Activated naive CD8-positive, alpha-beta T cell treated with anti-CD3 and anti-CD28 coated beads, Interleukin-2, amount 50 U/mL, for 24 hours (primary cell): Measurements from ENCODE around the gene NPHP3.

ENCODE experiments used
- ATAC-seq: fragments of 150-1000 bp; cut with Tn5 transposase; one replicate; pipeline ENCODE4 v1.10.0; 2021
- DNase-seq: peaks from one replicate; pipeline ENCODE4 v3.0.0; 2021
- H3K27ac Mint-ChIP-seq: one replicate; pipeline ENCODE4 v1.8.0; 2021; ENCODE audit warnings: mild to moderate bottlenecking, mixed read lengths
- H3K27me3 Mint-ChIP-seq: one replicate; pipeline ENCODE4 v1.8.0; 2021; ENCODE audit warnings: mixed read lengths
- H3K36me3 Mint-ChIP-seq: one replicate; pipeline ENCODE4 v1.8.0; 2021; ENCODE audit warnings: low read depth, mixed read lengths
- H3K4me1 Mint-ChIP-seq: one replicate; pipeline ENCODE4 v1.8.0; 2021; ENCODE audit warnings: mixed read lengths
- H3K4me3 Mint-ChIP-seq: one replicate; pipeline ENCODE4 v1.8.0; 2021; ENCODE audit warnings: mild to moderate bottlenecking, moderate library complexity, mixed read lengths
- H3K9me3 Mint-ChIP-seq: one replicate; pipeline ENCODE4 v1.8.0; 2021; ENCODE audit warnings: mixed read lengths

Gene NPHP3

GRCh38 chr3:132716372-132716771 lies 5.8 kb downstream of the NPHP3 start:
- no peak overlapping the region for H3K4me3 Mint-ChIP-seq
- H3K4me1 Mint-ChIP-seq: peaks cover 35% of the 10 kb centered on the region
- H3K27me3 Mint-ChIP-seq: no peaks in the 10 kb centered on the region
- no peaks in the 10 kb centered on the region for H3K9me3 Mint-ChIP-seq
- DNase-seq (no peak), ATAC-seq (no peak)
- peaks cover 22% of the 10 kb centered on the region for H3K36me3 Mint-ChIP-seq
- H3K27ac Mint-ChIP-seq: no peak overlapping the region

- H3K9me3 Mint-ChIP-seq: no peaks in the 10 kb centered on the region
- no peak for ATAC-seq
- H3K4me1 Mint-ChIP-seq: peaks cover 20% of the 10 kb centered on the region
- H3K27ac Mint-ChIP-seq: no peak overlapping the region
- H3K27me3 Mint-ChIP-seq: no peaks in the 10 kb centered on the region
- H3K36me3 Mint-ChIP-seq: peaks cover 23% of the 10 kb centered on the region
- DNase-seq: no peak
- no peak overlapping the region for H3K4me3 Mint-ChIP-seq
Measured at GRCh38 chr3:132713977-132714727, 8.1 kb downstream of the NPHP3 start.

- ATAC-seq (no peak), DNase-seq (no peak)
- H3K9me3 Mint-ChIP-seq: no peaks in the 10 kb centered on the region
- no peak overlapping the region for H3K4me3 Mint-ChIP-seq
- H3K4me1 Mint-ChIP-seq: peaks cover 3% of the 10 kb centered on the region
- no peak overlapping the region for H3K27ac Mint-ChIP-seq
- no peaks in the 10 kb centered on the region for H3K27me3 Mint-ChIP-seq
- H3K36me3 Mint-ChIP-seq: peaks cover 27% of the 10 kb centered on the region
Measured at GRCh38 chr3:132710311-132710710, 11.9 kb downstream of the NPHP3 start.

- DNase-seq (no peak), ATAC-seq (no peak)
- H3K36me3 Mint-ChIP-seq: peaks cover 27% of the 10 kb centered on the region
- H3K27ac Mint-ChIP-seq: no peak overlapping the region
- no peaks in the 10 kb centered on the region for H3K4me1 Mint-ChIP-seq
- no peaks in the 10 kb centered on the region for H3K9me3 Mint-ChIP-seq
- no peak overlapping the region for H3K4me3 Mint-ChIP-seq
- no peaks in the 10 kb centered on the region for H3K27me3 Mint-ChIP-seq
Measured at GRCh38 chr3:132709761-132710160, 12.4 kb downstream of the NPHP3 start.

DNA sequence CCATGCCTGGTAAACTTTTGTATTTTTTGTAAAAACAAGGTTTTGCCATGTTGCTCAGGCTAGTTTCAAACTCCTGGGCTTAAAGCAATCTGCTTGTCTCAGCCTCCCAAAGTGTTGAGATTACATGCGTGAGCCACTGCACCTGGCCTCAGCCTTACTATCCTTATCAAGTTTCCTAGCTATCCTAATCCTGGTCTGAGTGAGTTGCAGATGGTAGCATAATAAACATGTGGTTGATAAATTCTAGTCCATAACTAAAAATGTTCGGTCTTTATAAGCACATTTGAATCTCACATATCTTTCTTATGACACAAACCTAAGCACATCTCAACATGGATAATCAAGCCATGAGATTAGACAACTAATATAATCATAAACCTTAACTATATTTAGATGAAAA lies 18.5 kb downstream of the NPHP3 start:
- Mint-ChIP-seq H3K4me1 (no peaks in the 10 kb centered on the region), H3K27me3 (no peaks in the 10 kb centered on the region), H3K9me3 (no peaks in the 10 kb centered on the region), H3K27ac (no peak overlapping the region), H3K36me3 (peaks cover 34% of the 10 kb centered on the region), H3K4me3 (no peak overlapping the region)
- DNase-seq (no peak), ATAC-seq (no peak)

DNA sequence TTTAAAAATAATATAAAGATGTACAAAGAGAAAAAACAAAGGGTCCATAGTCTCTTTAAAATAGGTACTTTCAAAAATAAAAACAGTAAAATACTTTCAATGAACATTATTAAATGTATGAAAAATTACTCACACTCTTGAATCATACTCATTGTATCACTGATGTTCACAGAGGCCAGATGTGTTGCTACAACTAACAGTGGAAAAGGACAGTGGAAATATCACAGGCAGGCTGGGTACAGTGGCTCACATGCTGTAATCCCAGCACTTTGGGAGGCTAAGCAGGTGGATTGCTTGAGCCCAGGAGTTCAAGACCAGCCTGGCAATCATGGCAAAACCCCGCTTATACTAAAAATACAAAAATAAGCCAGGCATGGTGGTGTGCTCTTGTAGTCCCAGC lies 26.8 kb downstream of the NPHP3 start:
- ATAC-seq (no peak), DNase-seq (no peak)
- H3K4me1 Mint-ChIP-seq: peaks cover 2% of the 10 kb centered on the region
- H3K27ac Mint-ChIP-seq: peak overlapping the region; percentile 25
- no peak overlapping the region for H3K4me3 Mint-ChIP-seq
- H3K27me3 Mint-ChIP-seq: no peaks in the 10 kb centered on the region
- peaks cover 22% of the 10 kb centered on the region for H3K36me3 Mint-ChIP-seq
- no peaks in the 10 kb centered on the region for H3K9me3 Mint-ChIP-seq

DNA sequence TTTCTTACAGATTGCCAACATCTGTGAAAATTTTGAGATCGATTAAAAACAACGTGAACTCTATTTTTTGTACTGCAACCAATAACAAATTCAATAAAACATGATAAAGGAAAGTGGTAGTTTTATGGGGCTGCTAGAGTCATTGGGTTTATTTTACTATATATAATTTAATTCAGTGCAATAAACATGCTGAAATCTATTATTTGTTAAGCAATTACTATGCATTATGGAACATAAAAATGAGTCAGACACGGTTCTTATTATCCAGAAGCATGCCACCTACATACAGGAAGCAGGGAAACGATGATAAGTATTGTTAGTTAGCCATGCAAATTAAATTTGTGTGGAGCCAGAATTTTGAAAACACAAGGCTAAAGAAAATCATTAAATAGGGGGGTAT lies 27.2 kb downstream of the NPHP3 start:
- no peak overlapping the region for H3K27ac Mint-ChIP-seq
- no peaks in the 10 kb centered on the region for H3K9me3 Mint-ChIP-seq
- H3K4me3 Mint-ChIP-seq: no peak overlapping the region
- H3K4me1 Mint-ChIP-seq: peaks cover 2% of the 10 kb centered on the region
- DNase-seq: no peak
- no peak for ATAC-seq
- H3K36me3 Mint-ChIP-seq: peaks cover 24% of the 10 kb centered on the region
- H3K27me3 Mint-ChIP-seq: no peaks in the 10 kb centered on the region

- DNase-seq (no peak), ATAC-seq (no peak)
- Mint-ChIP-seq H3K4me1 (peaks cover 2% of the 10 kb centered on the region), H3K27me3 (no peaks in the 10 kb centered on the region), H3K36me3 (peaks cover 18% of the 10 kb centered on the region), H3K4me3 (no peak overlapping the region), H3K9me3 (no peaks in the 10 kb centered on the region), H3K27ac (no peak overlapping the region)
Measured at GRCh38 chr3:132690040-132690439, 32.2 kb downstream of the NPHP3 start.

GRCh38 chr3:132682201-132682600 lies 40.0 kb downstream of the NPHP3 start:
- Mint-ChIP-seq H3K4me1 (no peaks in the 10 kb centered on the region), H3K27me3 (no peaks in the 10 kb centered on the region), H3K36me3 (peaks cover 22% of the 10 kb centered on the region), H3K27ac (no peak overlapping the region), H3K9me3 (no peaks in the 10 kb centered on the region), H3K4me3 (no peak overlapping the region)
- DNase-seq (no peak), ATAC-seq (no peak)

- H3K27me3 Mint-ChIP-seq: no peaks in the 10 kb centered on the region
- peaks cover 23% of the 10 kb centered on the region for H3K36me3 Mint-ChIP-seq
- ATAC-seq: no peak
- no peak overlapping the region for H3K27ac Mint-ChIP-seq
- no peak overlapping the region for H3K4me3 Mint-ChIP-seq
- no peaks in the 10 kb centered on the region for H3K9me3 Mint-ChIP-seq
- no peak for DNase-seq
- H3K4me1 Mint-ChIP-seq: no peaks in the 10 kb centered on the region
Measured at GRCh38 chr3:132681421-132681820, 40.8 kb downstream of the NPHP3 start.

- Mint-ChIP-seq H3K9me3 (no peaks in the 10 kb centered on the region), H3K27ac (peak overlapping the region; percentile 9), H3K4me1 (no peaks in the 10 kb centered on the region), H3K36me3 (peaks cover 32% of the 10 kb centered on the region), H3K27me3 (no peaks in the 10 kb centered on the region), H3K4me3 (no peak overlapping the region)
- ATAC-seq (no peak), DNase-seq (no peak)
Measured at GRCh38 chr3:132679911-132680310, 42.3 kb downstream of the NPHP3 start.

- DNase-seq (no peak), ATAC-seq (no peak)
- Mint-ChIP-seq H3K4me1 (no peaks in the 10 kb centered on the region), H3K9me3 (no peaks in the 10 kb centered on the region), H3K4me3 (no peak overlapping the region), H3K27me3 (no peaks in the 10 kb centered on the region), H3K36me3 (peaks cover 35% of the 10 kb centered on the region), H3K27ac (no peak overlapping the region)
Measured at GRCh38 chr3:132675408-132675807, 46.8 kb downstream of the NPHP3 start.

- H3K36me3 Mint-ChIP-seq: peaks cover 23% of the 10 kb centered on the region
- no peaks in the 10 kb centered on the region for H3K9me3 Mint-ChIP-seq
- H3K27ac Mint-ChIP-seq: no peak overlapping the region
- no peaks in the 10 kb centered on the region for H3K27me3 Mint-ChIP-seq
- ATAC-seq (no peak), DNase-seq (no peak)
- peaks cover 10% of the 10 kb centered on the region for H3K4me1 Mint-ChIP-seq
- no peak overlapping the region for H3K4me3 Mint-ChIP-seq
Measured at GRCh38 chr3:132669256-132669777, 52.9 kb downstream of the NPHP3 start.

- ATAC-seq: no peak
Measured at GRCh38 chr3:132665230-132665745, 56.9 kb downstream of the NPHP3 start.

DNA sequence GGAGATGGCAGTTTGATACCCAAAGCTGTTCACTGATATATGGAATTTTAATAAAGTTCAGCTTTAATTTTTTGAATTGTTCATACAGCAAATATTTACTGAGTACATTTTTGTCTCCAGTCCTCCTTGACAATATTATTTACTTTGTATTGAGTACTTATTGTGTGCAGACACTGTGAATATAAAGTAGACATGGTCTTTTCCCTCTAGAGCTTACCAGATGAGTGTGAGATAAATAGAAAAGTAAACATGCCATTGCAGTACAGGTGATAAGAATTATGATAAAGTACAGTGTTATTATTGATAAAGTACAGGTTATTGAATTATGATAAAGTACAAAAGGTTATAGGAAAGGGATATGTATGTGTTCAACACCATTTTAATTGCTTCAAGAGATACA lies 60.0 kb downstream of the NPHP3 start:
- DNase-seq (no peak), ATAC-seq (no peak)
- H3K36me3 Mint-ChIP-seq: peaks cover 23% of the 10 kb centered on the region
- H3K4me3 Mint-ChIP-seq: peak overlapping the region; percentile 97
- H3K27ac Mint-ChIP-seq: no peak overlapping the region
- H3K4me1 Mint-ChIP-seq: peaks cover 60% of the 10 kb centered on the region
- H3K27me3 Mint-ChIP-seq: no peaks in the 10 kb centered on the region
- no peaks in the 10 kb centered on the region for H3K9me3 Mint-ChIP-seq

More at GRCh38 chr3:132665230-132665745, 56.9 kb downstream of the NPHP3 start:
- Mint-ChIP-seq H3K36me3 (peaks cover 29% of the 10 kb centered on the region), H3K4me3 (no peak overlapping the region), H3K27ac (no peak overlapping the region), H3K4me1 (peaks cover 43% of the 10 kb centered on the region), H3K9me3 (no peaks in the 10 kb centered on the region), H3K27me3 (no peaks in the 10 kb centered on the region)
- no peak for DNase-seq
